Gastroesophageal sphincter (tissue), 3 donors: ENCODE results near the gene METTL26.

Experiments used
- CTCF ChIP-seq, 4 experiments: fragments of 200-600 bp in 2 of 4; fragments of 450-650 bp in 2 of 4; sonication (generic) in 1 of 4; IDR thresholded peaks; one replicate each; pipeline ENCODE4 v1.5.1; 2017 to 2019; ENCODE audit warnings: antibody characterized with exemption in 4 of 4, mild to moderate bottlenecking in 2 of 4, moderate library complexity in 2 of 4
- EP300 ChIP-seq: sonication (generic); formaldehyde crosslinking; IDR thresholded peaks from one replicate; pipeline ENCODE4 v1.6.1; 2017; ENCODE audit warnings: antibody characterized with exemption, mild to moderate bottlenecking
- POLR2AphosphoS5 ChIP-seq: sonication (generic); formaldehyde crosslinking; IDR thresholded peaks from one replicate; pipeline ENCODE4 v1.6.1; 2017; ENCODE audit warnings: antibody characterized with exemption

GRCh38 chr16:643050-643368, 6.9 kb upstream of the METTL26 start:
- TF ChIP-seq CTCF (IDR thresholded peaks at IDR 0.05) = no peak
- TF ChIP-seq EP300 = no peak
- TF ChIP-seq POLR2AphosphoS5 = no peak
